ENCODE measurements around the gene ABHD17B.

- TF ChIP-seq CTCF (IDR thresholded peaks at IDR 0.05) (no peak), POLR2AphosphoS5 (IDR thresholded peaks at IDR 0.05; ENCODE audit: low read depth, low read length) (no peak), SIN3A (IDR thresholded peaks at IDR 0.05; ENCODE audit: borderline replicate concordance, insufficient read depth, low read depth, low read length) (no peak)
- TF ChIP-seq, protein P1, sequence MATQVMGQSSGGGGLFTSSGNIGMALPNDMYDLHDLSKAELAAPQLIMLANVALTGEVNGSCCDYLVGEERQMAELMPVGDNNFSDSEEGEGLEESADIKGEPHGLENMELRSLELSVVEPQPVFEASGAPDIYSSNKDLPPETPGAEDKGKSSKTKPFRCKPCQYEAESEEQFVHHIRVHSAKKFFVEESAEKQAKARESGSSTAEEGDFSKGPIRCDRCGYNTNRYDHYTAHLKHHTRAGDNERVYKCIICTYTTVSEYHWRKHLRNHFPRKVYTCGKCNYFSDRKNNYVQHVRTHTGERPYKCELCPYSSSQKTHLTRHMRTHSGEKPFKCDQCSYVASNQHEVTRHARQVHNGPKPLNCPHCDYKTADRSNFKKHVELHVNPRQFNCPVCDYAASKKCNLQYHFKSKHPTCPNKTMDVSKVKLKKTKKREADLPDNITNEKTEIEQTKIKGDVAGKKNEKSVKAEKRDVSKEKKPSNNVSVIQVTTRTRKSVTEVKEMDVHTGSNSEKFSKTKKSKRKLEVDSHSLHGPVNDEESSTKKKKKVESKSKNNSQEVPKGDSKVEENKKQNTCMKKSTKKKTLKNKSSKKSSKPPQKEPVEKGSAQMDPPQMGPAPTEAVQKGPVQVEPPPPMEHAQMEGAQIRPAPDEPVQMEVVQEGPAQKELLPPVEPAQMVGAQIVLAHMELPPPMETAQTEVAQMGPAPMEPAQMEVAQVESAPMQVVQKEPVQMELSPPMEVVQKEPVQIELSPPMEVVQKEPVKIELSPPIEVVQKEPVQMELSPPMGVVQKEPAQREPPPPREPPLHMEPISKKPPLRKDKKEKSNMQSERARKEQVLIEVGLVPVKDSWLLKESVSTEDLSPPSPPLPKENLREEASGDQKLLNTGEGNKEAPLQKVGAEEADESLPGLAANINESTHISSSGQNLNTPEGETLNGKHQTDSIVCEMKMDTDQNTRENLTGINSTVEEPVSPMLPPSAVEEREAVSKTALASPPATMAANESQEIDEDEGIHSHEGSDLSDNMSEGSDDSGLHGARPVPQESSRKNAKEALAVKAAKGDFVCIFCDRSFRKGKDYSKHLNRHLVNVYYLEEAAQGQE (IDR thresholded peaks at IDR 0.05; ENCODE audit: insufficient read depth in 1 of 2, low read depth in 2 of 2, low read length in 1 of 2) = no peak
Measured at GRCh38 chr9:71887362-71887761, 23.6 kb downstream of the ABHD17B start.

Data from Panc1 (cell line).